Measurements from ENCODE around the gene BCLAF3.

DNA sequence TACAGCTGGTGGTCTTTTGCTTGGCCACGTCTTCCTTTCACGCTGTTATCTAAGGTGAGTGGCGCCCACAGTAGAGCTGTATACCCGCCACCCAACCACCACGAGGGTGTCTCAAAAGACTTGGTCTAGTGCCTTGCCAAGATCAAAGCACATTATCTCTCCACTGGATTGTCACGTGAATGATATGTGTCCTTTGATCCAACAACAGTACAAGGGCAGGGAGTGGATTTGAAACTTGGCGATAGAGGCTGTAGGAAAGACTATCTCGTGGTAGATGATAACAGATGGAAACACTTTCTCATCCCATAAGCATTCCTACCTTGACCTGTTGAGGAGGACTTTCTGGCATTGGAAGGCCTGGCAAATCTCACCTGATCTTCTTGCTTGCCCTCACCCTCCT, 37.7 kb upstream of the BCLAF3 start:
- TF ChIP-seq CTCF (IDR thresholded peaks at IDR 0.05) = no peak
- no peak for TF ChIP-seq POLR2AphosphoS5 (IDR thresholded peaks at IDR 0.05)
- no peak for TF ChIP-seq POLR2A (IDR thresholded peaks at IDR 0.05)
